NCI-H146 treated with DMSO at 0.1 percent for 48 hours (cell line): ENCODE data around the gene MCIDAS.

ENCODE experiments used
- DNase-seq: peaks from one replicate; lab custom pipeline; 2025; ENCODE audit not compliant: unreplicated experiment; lab: John Stamatoyannopoulos, UW

MCIDAS gene

DNA sequence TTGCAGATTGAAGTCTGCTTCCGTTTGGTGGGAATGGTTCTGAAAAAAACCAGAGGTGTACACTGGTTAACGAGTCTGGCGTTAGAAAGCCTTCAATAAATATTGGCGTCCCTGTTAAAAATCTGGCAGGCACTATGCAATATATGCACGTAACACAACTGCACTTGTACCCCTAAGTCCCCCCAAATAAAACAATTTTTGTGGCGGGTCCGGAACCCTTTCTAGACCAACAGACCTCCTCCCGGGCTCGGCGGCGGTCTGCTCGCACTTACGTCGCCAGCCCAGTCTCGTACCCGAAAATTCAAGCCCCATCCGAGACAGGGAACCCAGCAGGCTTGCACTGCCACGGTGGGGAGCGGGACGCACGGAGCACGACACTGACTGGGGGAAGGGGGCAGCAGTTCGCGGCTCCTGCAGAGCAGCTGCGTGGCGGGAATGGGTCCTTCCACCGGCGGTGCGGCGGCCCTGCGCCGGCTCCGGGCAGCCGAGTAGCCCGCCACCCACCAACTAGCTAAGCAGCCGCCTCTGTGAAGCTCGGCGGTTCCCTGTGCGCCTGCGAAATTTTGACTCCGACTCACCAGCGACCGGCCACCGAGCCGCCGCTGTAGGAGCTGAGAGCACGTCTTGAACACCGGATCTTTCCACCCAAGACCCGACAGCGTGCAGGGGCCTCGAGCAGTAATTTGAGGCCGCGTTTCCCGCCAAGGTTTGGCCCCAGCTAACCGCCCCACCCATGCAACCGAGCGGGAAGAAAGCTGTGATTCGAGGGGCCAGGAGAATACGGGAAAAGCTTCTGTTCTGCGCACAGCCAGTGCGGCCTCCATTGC is 3.9 kb downstream of the MCIDAS start:
- DNase-seq = no peak

DNA sequence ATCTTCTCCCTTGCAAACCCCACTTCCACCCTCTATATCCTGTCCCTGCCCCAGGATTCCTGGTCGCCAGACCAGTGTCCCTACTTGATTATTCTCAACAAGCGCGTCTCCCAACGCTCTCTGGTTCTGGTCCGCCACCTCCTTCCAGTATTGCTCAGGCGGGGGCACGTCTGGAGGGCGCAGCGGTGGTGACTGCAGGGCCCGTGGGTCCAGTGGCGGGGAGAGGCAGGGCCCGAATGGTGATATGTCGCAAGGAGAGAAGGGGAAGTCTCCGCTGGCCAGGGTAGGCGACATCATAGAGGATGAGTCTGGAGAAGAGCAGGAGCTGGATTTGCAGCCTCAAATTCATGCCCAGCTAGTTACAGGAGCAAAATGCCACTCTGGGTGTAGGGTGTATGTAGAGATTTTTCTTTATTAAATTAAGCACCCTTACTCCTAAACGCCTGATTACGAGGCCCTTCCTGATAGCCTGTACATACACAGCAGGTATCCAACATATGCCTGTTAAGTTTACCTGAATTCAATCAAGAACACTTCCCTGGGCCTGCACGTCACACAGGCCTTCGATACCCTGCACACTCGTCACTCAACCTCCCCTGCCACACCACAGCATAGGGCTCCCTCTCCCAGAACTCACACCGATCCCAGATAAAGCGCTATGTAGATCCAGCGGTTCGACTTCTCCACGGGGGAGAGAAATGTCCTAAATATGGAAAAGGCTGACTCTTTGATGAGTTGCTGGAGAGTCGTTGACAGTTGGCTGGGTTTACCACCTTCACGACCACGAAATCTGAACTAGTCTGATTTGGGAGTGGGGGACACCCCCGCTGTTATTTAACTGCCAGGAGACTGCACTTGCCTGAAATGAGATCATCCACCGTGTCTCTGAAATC is 4.8 kb downstream of the MCIDAS start:
- DNase-seq = no peak

- no peak for DNase-seq
Observed at GRCh38 chr5:55220433-55221185, 6.5 kb downstream of the MCIDAS start.

GRCh38 chr5:55219770-55220169 is 7.3 kb downstream of the MCIDAS start:
- DNase-seq = no peak

- DNase-seq = peak; percentile 44
Observed at GRCh38 chr5:55218967-55219366, 8.1 kb downstream of the MCIDAS start.

- DNase-seq = peak; percentile 47
Observed at GRCh38 chr5:55211184-55211874, 15.8 kb downstream of the MCIDAS start.

GRCh38 chr5:55205001-55205400 is 22.1 kb downstream of the MCIDAS start:
- DNase-seq = no peak

DNA sequence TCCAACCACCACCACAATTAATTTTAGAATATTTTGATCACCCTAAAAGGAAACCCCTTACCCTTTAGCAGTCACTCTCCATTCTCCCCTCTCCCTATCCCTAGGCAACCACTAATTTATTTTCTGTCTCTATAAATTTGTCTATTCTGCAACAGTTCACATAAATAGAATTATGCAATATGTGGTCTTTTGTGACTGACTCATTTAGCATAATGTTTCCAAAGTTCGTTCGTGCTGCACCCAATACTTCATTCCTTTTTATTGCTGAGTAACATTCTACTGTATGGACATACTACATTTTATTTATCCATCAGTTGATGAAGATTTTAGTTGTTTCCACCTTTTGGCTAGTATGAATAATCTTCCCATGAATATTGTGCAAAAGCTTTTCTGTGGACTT is 36.0 kb downstream of the MCIDAS start:
- DNase-seq = no peak

GRCh38 chr5:55188656-55189540 is 38.2 kb downstream of the MCIDAS start:
- DNase-seq = peak; percentile 80

DNA sequence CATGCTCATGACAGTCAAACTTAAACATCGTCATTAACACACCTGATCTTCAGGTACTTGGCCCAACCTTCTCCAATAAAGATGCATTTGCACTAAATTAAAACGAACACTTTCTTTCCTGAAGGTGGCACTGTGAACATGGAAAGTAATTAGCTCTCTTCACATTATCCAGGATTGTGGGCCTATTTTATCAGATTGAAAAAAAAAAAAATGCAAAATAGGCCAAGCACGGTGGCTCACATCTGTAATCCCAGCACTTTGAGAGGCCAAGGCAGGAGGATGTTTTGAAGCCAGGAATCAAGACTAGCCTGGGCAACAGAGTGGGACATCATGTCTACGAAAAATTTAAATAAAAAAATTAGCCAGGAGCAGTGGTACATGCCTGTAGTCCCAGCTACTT is 39.7 kb downstream of the MCIDAS start:
- peak; percentile 48 for DNase-seq

DNA sequence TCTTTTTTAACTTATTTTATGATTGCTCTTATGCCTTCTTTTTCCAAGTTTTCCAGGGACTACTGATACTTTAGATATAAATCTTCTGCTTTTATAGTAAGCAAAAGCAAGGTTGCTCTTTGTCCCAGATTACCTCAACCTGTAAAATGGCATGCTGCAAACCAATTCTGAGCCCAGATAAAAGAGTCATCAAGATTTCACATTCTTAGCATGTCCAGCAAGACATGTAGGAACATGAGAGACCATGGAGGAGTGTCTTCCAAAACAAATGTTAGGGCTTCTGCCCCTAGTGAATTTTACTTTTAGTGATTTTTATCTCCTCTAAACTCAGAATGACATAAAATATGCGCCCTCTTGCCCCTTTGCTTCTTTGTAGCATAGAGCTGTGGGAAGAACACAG is 47.1 kb downstream of the MCIDAS start:
- no peak for DNase-seq

DNA sequence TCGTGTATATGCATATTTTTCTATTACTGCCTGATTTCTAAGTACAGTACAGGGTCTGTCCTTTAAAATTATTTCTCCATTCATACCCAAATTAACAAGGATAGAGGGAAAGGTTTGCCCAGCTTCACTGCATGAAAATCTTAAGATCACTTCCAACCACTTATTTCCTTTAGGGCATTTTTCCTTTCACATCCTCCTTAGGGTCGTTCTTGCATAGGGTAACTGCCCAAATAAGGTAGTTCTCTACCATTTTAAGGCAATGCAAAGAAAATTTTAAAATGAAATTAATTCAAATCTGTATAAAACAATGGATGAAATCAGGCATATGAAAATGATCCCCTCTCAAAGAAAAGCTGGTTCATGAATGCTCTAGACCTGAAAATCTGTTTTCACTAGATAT is 50.0 kb downstream of the MCIDAS start:
- no peak for DNase-seq

- DNase-seq = peak; percentile 59
Observed at GRCh38 chr5:55176176-55176818, 50.8 kb downstream of the MCIDAS start.

DNA sequence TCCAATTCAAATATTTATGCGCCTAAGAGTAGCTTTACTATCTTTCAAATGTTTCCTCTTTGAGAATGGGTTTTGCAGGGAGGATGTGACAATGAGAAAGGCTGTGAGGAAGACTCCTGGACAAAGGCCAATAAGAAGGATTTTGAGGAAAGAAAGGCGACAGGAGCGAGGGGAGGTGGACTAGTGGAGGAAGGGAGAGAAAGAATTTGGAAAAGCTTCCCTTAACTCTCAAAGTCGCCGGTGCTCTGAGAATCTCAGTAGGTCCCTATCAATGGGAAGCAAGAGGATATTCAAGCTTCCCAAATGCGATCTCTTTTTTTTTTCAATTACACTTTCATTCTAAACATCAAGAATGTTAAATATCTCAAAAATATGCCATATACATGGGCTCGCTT is 51.3 kb downstream of the MCIDAS start:
- no peak for DNase-seq

DNA sequence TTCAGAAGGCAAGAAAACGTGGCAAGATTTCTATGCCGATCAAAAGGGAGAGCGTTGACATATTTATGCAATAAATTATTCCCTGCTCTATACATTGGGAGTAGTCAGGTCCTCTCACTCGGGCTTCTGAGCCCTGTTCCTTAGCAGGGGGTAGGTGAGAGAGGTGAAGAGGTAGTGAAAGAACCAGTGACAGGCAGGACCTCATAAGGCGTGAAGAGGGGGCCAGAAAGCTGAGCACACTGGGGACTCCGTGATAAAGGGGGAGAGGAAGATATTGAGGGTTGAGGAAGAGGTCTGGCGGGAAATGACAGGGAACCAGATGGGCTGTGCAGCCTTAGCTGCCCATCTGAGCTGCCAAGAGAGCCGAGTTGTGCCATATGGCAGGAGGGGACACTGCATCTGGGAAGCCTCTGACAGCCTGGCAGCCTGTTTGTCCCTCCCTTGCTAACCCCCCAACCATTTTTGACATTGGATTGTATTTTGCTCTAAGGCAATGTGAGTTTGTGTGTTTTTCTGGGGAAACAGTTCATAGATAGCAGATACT is 53.4 kb downstream of the MCIDAS start:
- DNase-seq = no peak

GRCh38 chr5:55172937-55173686 is 54.0 kb downstream of the MCIDAS start, which contains the start of gene CDC20B:
TSS of gene CDC20B (minus strand) at chr5:55173177. CDS start at chr5:55173000, 177 bp downstream.
- DNase-seq = peak; percentile 65

GRCh38 chr5:55172051-55172899 is 54.8 kb downstream of the MCIDAS start:
- peak; percentile 76 for DNase-seq
